Ishikawa (cell line): ENCODE data around the gene PLXNB2.

Experiments used
- CEBPB ChIP-seq: IDR thresholded peaks from 2 replicates; pipeline ENCODE4 v1.6.1; 2012
- CREB1 ChIP-seq: IDR thresholded peaks from 2 replicates; pipeline ENCODE4 v1.6.1; 2012; ENCODE audit warnings: low read depth
- EP300 ChIP-seq: IDR thresholded peaks from 2 replicates; pipeline ENCODE4 v1.6.1; 2012; ENCODE audit warnings: borderline replicate concordance
- FOXM1 ChIP-seq: IDR thresholded peaks from 2 replicates; pipeline ENCODE4 v1.6.1; 2012; ENCODE audit warnings: low read depth, borderline replicate concordance
- MAX ChIP-seq: IDR thresholded peaks from 2 replicates; pipeline ENCODE4 v1.6.1; 2012
- RAD21 ChIP-seq: IDR thresholded peaks from 2 replicates; pipeline ENCODE4 v1.6.1; 2012; ENCODE audit warnings: low read depth
- REST ChIP-seq: IDR thresholded peaks from 2 replicates; pipeline ENCODE4 v1.6.1; 2012; ENCODE audit warnings: low read depth, mild to moderate bottlenecking
- TAF1 ChIP-seq: IDR thresholded peaks from 2 replicates; pipeline ENCODE4 v1.6.1; 2012; ENCODE audit warnings: low read depth, mild to moderate bottlenecking
- TEAD4 ChIP-seq: IDR thresholded peaks from 2 replicates; pipeline ENCODE4 v1.6.1; 2012
- YY1 ChIP-seq: IDR thresholded peaks from 2 replicates; pipeline ENCODE4 v1.6.1; 2012; ENCODE audit warnings: low read depth
- ZBTB7A ChIP-seq: IDR thresholded peaks from 2 replicates; pipeline ENCODE4 v1.6.1; 2012; ENCODE audit warnings: low read depth
- TF ChIP-seq, protein P1 (sequence below): IDR thresholded peaks from 2 replicates; pipeline ENCODE4 v1.6.1; 2012

DNA sequence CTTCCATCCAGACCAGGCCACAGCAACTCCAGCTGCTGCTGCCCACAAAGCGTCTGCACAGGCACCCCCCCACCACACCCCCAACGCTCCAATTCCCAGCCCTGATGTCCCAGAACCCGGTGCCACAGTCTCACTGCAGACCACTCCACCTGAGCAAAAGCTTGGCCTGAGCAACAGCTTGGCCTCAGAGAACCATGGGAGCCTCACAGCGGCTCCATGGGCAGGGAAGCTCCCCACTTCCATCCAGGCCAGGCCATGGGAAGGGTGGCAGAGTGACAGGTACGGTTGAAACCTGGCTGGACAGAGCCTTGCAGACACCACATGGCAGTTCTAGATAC is 13.2 kb downstream of the PLXNB2 start:
- no peak for TF ChIP-seq EP300
- no peak for TF ChIP-seq TEAD4
- no peak for TF ChIP-seq ZBTB7A
- no peak for TF ChIP-seq FOXM1
- no peak for TF ChIP-seq YY1
- no peak for TF ChIP-seq RAD21
- TF ChIP-seq MAX = no peak
- TF ChIP-seq REST = no peak
- no peak for TF ChIP-seq TAF1
- TF ChIP-seq, protein P1, sequence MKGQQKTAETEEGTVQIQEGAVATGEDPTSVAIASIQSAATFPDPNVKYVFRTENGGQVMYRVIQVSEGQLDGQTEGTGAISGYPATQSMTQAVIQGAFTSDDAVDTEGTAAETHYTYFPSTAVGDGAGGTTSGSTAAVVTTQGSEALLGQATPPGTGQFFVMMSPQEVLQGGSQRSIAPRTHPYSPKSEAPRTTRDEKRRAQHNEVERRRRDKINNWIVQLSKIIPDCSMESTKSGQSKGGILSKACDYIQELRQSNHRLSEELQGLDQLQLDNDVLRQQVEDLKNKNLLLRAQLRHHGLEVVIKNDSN = no peak
- TF ChIP-seq CEBPB = no peak
- no peak for TF ChIP-seq CREB1
